ENCODE data around the gene L3MBTL4.

Gene L3MBTL4

DNA sequence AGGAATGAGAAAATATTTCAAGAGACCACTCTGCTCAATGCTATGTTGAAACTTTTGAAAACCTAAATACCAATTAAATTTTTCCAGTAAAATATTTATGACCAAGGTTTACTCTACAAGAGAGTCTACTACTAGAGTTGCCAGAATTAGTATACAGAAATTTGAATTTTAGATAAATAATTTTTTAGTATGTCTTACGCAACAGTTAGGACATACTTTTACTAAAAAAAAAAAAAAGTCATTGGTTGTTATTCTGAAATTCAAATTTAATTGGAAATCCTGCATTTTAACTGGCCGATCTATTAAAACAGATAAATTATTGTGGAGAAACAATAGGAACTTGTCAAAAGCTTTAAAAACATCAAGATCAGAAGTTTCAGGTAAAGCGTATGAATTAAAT lies 470.3 kb downstream of the L3MBTL4 start:
- DNase-seq: no peak

DNA sequence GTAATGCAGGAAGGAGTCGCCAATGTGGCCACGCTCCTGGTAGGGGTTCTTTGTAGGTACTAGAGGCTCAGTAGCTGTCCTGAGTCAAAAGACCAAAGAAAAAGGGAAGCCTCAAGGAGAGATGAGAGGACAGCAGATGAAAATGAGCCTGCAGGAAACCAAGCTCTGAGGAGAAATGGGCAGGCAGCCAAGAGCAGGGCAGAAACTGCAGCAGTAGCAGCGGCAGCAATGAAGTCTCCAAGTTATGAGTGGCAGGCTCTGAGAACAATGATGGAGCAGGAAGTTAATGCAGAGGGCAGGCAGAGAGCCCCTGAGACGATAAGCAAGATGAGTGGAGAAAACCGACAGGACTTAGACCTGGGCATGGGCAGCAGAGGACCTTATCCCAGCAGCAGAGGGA lies 471.2 kb downstream of the L3MBTL4 start:
- no peak for DNase-seq

DNA sequence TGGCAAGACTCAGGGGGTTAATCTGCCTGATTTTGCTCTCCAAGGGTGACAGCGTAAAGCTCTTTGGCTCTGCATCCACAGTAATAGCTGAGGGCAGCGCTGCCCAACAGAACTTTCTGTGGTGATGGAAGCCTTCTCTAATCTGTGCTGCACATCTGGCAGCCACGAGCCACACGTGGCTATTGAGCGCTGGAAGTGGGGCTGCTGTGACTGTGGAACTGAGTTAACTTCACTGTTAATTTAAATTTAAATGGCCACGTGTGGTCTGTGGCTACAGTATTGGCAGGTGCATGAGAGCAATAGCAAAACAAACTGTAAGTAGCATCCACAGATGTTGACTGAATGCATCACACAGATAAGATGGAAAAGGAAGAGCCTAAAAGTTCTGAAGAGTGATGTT lies 472.1 kb downstream of the L3MBTL4 start:
- DNase-seq: no peak

DNA sequence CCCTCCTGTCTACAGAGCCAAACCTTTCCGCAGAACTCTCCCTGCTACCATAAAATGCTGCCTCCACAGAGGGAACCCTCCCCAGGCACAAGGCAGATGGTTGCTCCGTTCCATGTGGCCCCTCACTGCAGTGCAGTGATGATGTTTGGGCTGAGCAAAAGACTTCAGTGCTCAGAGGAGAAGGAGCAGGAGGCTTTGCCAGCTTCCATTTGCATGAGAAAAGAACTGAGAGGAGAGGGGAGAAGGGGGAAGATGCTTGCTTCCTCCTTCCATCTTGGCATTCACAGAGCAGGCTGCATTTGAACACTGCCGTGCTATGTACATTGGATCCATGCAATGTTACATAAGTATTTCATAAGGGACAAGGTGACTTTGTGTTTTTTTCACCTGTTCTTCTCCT lies 472.8 kb downstream of the L3MBTL4 start:
- no peak for DNase-seq

DNA sequence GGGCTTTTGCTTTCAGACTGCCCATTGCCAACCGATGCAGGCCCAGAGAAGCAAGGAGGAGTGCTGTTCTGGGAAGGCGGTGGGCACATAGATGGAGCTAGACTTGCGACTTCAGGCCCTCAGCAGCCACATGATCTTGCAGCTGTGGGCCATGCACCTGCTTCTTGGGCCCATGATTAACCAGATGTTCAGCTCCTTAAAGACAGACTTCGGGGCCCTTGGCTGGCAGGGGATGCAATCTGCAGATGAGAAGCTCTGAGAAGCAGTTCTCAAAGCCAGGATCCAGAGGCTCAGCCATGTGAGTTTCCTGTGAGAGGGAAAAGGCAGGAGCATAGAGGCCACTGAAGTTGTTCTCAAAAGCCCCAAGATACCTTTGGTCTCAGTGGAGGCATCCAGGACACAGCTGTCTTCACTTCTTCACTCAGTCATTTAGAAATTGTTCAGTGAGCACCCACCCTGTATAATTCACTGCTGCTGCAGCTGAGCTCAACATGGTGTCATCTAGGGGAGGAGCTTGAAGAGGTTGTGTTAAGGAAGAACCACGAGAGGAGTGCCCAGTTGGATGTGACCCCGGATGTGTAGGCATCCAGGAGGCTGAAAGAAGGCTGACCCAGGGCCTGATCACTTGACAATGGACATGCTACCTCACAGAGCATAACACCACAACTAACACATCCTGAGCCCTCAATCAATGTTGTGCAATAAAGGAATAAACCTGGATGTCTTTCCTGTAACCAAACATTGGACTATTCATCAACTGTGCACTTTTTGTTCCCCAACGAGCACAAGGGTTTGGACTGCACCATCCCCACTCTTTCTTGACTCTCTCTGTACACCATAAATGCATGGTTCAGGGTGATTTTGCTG lies 474.7 kb downstream of the L3MBTL4 start:
- DNase-seq: no peak

DNA sequence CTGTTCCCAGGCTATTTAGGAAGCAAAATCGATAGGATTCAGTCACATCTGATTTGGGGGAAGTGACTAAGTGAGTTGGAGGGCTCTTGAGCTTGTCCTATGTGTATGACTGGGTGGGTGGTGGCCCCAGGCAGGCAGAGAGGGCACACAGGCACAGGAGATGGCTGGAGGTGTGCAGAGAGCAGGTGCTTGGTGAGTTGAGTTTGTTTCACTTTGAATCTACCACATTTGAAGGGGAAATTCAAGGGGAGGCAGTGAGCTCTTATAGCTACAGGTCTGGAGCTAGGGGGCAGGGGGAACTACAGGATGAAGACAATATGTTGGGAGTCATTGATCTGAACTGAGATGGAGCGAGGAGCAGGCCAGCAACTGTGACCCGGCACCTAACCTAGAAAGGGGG lies 476.9 kb downstream of the L3MBTL4 start:
- no peak for DNase-seq

DNA sequence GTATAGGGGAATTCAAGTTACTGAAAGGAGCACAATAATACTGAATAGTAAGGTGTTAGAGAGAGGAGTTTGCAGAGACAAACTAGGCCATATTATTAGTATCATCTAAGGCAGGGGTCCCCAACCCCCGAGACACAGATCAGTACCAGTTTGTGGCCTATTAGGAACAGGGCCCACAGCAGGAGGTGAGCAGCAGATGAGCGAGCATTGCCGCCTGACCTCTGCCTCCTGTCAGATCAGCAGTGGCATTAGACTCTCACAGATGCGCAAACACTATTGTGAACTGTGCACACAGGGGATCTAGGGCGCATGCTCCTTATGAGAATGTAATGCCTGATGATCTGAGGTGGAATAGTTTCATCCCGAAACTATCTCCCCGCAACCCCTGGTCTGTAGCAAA lies 477.6 kb downstream of the L3MBTL4 start:
- no peak for DNase-seq

DNA sequence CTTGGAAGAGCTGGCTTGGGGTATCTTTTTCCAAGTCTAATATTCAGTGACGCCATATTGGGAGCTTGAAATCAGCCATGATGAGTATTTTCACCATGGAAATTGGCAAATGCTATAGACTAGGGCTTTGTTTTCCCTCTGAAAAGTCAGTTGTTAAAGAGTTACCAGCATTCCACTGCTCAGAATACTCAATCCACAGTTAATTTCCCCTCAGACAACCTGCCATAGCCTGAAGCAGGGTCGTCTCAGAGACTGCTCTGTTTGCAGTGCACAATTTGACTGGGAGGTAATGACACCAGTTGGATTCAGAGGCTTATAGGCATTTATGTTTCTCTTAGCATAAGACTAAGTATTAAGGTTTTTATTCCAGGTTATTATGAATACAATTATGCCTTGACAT lies 483.9 kb downstream of the L3MBTL4 start:
- DNase-seq: no peak

DNA sequence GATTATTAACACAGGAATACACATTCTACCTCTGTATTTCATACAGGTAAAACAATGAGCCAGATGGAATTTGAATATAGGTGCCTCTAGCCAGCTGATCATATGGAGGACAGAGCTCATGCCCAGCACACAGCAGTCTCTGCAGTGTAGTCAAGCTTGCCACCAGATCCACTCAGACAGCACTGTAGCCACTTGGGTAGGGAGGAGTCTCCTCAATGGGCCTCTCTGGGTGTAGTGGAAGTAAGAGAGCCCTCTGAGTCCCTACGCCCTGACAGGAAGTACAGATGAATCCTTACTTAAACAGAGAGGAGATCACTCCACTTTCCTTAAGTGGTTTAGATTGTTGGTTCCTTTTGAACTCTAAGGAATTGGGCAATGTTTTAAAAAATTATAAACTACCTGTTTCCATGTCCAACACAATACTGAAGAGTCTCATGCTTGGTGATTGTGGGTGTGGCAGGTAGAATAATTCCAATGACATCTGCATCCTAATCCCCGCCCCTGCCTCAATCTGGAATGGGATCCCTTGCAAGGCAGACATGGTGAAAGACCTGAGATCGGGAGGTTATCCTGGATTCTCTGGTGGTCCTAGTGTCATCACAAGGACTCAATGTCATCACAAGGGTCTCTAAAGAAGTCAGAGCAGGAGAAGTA lies 496.4 kb downstream of the L3MBTL4 start:
- DNase-seq: no peak

DNA sequence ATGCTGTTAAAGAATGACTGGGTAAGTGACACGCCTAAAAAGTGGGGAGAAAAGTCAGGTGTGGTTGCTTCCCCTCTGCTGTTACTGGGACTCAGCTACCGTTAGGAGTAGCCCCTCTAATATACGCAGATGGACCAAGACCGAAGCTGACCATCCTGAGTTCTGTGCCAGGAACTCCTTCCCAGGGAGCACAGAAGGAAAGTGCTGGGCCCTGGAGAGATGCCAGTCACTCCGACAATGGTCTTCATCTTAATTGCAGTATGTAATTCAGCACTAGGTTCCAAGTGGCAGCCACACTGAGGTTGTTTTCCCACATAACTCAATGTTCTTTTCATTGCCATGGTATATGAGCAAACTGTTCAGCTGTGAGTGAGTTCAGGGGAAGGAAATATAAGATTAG lies 499.8 kb downstream of the L3MBTL4 start:
- DNase-seq: no peak

DNA sequence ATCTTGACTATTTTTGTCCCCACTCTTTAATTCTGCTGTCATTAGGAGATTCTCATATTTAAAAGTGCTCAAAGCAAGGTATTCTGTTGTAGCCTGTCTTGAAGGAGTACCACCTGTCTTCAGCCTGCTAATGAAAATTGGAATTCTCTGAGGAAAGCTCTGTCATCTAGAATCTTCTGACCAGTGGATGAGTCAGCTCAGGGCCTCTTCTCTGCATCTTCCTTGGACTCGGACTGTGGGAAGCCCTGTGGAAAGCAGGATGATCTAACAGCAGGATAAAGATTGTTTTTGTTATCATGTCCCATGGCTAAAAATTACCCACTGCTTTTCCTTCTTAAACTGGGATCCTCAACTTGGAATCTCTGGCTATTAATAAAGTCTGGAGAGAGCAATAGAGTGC lies 500.7 kb downstream of the L3MBTL4 start:
- DNase-seq: no peak

DNA sequence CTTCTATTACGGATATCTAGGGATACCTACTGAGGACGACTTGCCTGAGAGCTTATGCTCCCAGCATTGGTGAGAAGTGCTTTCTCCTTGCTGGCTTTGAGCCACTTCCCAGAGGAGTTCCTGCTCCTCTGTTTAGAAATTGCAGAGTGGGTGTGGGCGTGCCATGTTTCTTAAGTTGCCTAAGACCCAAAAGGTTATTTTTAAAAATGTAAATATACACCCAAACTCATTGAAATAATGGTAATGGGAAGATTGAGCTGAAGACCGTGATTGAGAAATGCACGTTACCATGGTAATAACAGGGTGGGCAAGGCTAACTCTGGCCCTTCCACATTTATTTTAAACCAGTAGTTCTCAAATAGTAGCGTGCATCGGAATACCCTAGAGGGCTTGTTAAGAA lies 502.1 kb downstream of the L3MBTL4 start:
- peak; percentile 20 to 49 (median 30) for DNase-seq

DNA sequence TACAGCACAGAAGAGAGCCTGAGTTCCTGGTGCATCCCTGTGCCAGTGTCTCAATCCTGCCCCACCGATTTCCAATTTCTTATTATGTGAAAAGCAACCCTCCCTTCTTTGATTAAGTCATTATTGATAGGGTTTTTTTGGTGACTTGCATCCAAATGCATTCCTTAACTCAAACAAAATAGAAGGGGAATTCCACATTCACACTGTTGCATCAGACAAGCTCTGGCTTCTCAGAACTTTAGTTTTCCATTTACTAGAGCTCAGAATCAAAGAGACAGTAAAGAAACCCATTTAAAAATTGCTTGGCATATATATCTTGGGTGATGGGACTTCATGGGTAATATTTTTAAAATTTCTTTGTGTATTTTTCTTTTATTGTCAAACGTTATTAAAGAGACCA lies 505.6 kb downstream of the L3MBTL4 start:
- peak in 2 of 3 donors; percentile 10 to 11 for DNase-seq

All from suppressor macrophage treated with lipopolysaccharide for 1 hour (primary cell).